Activated T-helper 2 cell treated with anti-CD3 and anti-CD28 coated beads, Interferon-gamma antibody, Interleukin-2, Interleukin-4, amounts not matched to agents 10 μg/mL and 5 μg/mL and 100 μg/mL, durations not matched to agents 14 hours and 24 hours and 36 hours (primary cell): ENCODE measurements around the gene APP. TPM values are rescaled to one million over a fixed set of nuclear protein-coding genes. Genes with fewer than 3 reads are reported as not detected.
"Not testable (repeated sequence)": the region's sequence is repeated elsewhere in the genome, so short reads cannot be mapped to it uniquely, and the experiment has no call there.

Source experiments
- DNase-seq: peaks from one replicate; pipeline ENCODE4 v3.0.0; 2021; ENCODE audit warnings: low spot score
- H3K27ac Mint-ChIP-seq: one replicate; pipeline ENCODE4 v1.8.0; 2021; ENCODE audit warnings: mixed read lengths
- H3K27me3 Mint-ChIP-seq: one replicate; pipeline ENCODE4 v1.8.0; 2021; ENCODE audit warnings: low read depth, mixed read lengths
- H3K36me3 Mint-ChIP-seq: one replicate; pipeline ENCODE4 v1.8.0; 2021; ENCODE audit warnings: low read depth, mixed read lengths
- H3K4me1 Mint-ChIP-seq: one replicate; pipeline ENCODE4 v1.8.0; 2021; ENCODE audit warnings: low read depth, mixed read lengths
- H3K4me3 Mint-ChIP-seq: one replicate; pipeline ENCODE4 v1.8.0; 2021; ENCODE audit warnings: low read depth, mild to moderate bottlenecking, moderate library complexity, mixed read lengths
- H3K9me3 Mint-ChIP-seq: one replicate; pipeline ENCODE4 v1.8.0; 2021; ENCODE audit warnings: mixed read lengths
- intact Hi-C: fragments of 100-400 bp; cut with micrococcal nuclease; formaldehyde crosslinking; loops from one replicate; pipeline ENCODE4 v1.15.1; 2023
- total RNA-seq: library from RNA; stranded (reverse); gene quantifications from 2 replicates; pipeline ENCODE4 v1.2.3, GENCODE V29; 2022

APP gene
- total RNA-seq, 1 donor from 2014 or later = 86.5 TPM

DNA sequence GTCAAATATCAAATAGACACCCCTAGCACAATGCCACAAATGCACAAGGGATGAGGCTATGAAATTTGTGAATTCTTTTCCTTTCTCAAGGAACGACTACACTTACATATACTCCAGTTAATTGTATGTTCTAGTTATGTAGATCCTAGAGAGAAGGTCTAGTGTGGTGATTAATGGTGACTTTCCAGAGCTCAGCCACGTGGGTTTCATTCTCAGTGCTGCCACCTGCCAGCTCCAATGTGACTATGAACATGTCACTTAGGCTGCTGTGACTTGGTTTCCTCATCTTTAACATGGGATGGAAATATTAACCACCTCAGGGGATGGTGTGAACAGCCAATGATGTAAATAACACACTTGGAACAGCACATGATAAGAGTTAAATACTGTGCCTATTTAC is 138.3 kb downstream of the APP start:
- H3K27ac Mint-ChIP-seq = no peak overlapping the region
- intact Hi-C loops = loop anchor here (10.0 kb wide), 1 partner anchor 147 kb away; no protein-coding TSS in a partner anchor

DNA sequence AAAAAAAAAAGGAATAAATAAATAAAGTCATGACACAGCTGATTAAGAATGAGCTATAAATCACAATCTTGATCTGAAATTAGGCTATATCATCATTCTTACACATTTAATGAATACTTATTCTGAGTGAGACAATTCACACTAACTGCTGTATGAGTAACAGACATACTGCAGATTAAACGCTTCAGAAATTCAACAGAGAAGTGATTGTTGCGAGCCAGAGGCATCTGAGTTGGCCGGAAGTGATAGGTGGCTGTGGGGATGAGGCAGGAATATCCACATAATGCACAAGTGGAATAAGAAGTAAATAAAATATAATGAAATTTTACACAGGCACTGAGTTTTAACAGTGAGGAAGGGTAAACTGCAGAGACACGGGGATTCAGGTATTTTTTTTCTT is 142.4 kb downstream of the APP start:
- no peaks in the 10 kb centered on the region for H3K36me3 Mint-ChIP-seq
- intact Hi-C loops = no loop called here
- no peaks in the 10 kb centered on the region for H3K27me3 Mint-ChIP-seq
- no peaks in the 10 kb centered on the region for H3K9me3 Mint-ChIP-seq
- H3K27ac Mint-ChIP-seq = no peak overlapping the region
- no peak overlapping the region for H3K4me3 Mint-ChIP-seq
- DNase-seq = no peak
- no peaks in the 10 kb centered on the region for H3K4me1 Mint-ChIP-seq

More for the DNA sequence above, 138.3 kb downstream of the APP start:
- Mint-ChIP-seq H3K36me3 (no peaks in the 10 kb centered on the region), H3K27me3 (no peaks in the 10 kb centered on the region), H3K9me3 (no peaks in the 10 kb centered on the region), H3K4me1 (peaks cover 14% of the 10 kb centered on the region), H3K4me3 (no peak overlapping the region)
- DNase-seq = no peak

DNA sequence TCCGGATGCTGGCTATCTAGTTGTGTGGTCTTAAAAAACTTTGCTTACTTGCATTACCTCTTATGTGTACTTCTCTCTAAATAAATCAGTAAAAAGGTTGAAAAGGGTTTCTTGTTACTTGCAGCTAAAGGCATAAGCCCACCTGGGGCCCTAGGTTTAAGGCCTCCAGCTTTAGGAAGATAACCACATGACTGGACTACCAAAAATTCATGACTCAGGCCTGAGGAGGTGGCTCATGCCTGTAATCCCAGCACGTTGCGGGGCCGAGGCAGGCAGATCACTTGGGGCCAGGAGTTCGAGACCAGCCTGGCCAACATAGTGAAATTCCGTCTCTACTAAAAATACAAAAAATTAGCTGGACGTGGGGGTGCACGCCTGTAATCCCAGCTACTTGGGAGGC is 142.9 kb downstream of the APP start:
- Mint-ChIP-seq H3K4me1 (no peaks in the 10 kb centered on the region), H3K4me3 (no peak overlapping the region)
- intact Hi-C loops = no loop called here

DNA sequence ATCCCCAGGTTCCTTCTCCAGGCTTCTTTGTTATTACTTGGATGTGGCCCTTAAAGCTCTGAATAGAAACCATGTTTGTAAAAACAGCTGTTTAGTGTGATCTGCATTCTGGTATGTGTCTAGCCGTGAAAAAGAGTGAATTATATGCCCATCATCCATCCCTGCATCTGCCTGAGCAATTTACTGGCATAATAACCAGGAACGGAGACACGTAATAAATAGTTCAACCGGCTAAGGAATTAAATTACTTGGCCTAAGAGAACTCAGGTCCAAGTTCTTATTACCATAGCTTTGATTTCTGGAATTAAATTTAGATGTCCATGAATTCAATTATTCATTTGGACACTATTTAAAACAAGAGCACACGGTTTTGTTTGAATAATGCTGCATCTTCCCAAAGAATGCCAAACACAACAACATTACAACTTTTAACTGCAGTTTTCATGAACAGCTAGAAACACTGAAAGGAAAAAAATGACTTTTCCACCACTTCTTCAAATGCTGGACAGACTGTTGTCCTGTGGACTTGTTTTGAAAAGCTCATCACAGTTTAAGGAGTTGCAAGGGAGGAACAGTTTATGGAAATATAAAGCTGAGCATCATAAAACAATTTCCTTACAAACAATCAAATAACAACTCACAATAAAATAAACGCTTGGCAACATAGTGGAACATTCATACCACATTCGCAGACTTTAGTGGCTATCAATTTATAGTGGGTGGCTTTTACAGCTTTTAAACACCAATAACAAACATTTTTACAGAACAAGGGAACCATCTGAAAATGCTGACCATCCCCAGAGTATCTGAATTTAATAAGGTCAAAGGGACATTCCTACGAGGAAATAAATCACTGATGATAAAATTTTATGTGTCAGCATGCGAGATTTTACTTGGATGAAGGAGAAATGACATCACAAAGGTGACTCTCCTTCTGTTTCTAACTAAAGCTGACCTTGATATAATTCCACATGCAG is 144.7 kb downstream of the APP start:
- H3K27me3 Mint-ChIP-seq = no peaks in the 10 kb centered on the region
- intact Hi-C loops = no loop called here
- H3K27ac Mint-ChIP-seq = no peak overlapping the region
- H3K36me3 Mint-ChIP-seq = peaks cover 9% of the 10 kb centered on the region
- H3K9me3 Mint-ChIP-seq = no peaks in the 10 kb centered on the region
- H3K4me3 Mint-ChIP-seq = no peak overlapping the region
- H3K4me1 Mint-ChIP-seq = no peaks in the 10 kb centered on the region
- no peak for DNase-seq

More for the DNA sequence above, 142.9 kb downstream of the APP start:
- Mint-ChIP-seq H3K36me3 (no peaks in the 10 kb centered on the region), H3K27me3 (no peaks in the 10 kb centered on the region), H3K27ac (no peak overlapping the region), H3K9me3 (no peaks in the 10 kb centered on the region)
- no peak for DNase-seq

DNA sequence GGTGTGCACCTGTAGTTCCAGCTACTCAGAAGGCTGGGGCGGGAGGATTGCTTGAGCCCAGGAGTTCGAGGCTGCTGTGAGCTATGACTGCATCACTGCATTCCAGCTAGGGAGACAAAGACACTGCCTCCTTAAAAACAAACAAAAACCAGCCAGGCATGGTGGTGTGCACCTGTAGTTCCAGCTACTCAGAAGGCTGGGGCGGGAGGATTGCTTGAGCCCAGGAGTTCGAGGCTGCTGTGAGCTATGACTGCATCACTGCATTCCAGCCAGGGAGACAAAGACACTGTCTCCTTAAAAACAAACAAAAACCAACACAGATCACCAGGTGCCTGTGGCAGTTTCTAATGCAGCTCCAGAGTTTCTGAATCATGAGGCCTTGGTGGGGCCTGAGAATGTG is 147.2 kb downstream of the APP start:
- H3K9me3 Mint-ChIP-seq, H3K4me1 Mint-ChIP-seq, DNase-seq, intact Hi-C loops, H3K27ac Mint-ChIP-seq, H3K4me3 Mint-ChIP-seq, H3K27me3 Mint-ChIP-seq, H3K36me3 Mint-ChIP-seq: not testable (repeated sequence)

DNA sequence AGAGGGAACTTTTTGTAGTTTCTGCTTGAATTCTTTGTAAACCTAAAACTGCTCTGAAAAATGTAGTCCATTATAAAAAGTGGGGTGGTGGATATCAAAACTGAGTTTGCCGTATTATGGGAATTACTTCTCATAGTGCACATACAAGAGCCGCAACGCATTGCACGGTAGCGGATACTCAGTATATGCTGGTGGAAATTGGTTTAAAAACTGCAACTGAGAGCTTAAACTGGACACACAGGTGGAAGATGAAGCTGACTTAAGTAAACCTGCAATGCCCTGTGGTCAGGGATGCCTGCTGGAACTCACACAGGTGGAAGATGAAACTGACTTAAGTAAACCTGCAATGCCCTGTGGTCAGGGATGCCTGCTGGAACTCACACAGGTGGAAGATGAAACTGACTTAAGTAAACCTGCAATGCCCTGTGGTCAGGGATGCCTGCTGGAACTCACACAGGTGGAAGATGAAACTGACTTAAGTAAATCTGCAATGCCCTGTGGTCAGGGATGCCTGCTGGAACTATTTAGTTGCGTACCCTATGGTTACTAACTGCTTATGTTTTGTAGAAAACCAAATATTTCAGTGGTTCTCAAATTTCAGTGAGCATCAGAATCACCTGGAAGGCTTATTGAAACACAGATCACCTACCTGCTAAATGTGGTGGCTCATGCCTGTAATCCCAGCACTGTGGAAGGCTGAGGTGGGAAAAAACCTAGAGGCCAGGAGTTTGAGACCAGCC is 147.8 kb downstream of the APP start:
- H3K36me3 Mint-ChIP-seq, H3K4me1 Mint-ChIP-seq, H3K27ac Mint-ChIP-seq: not testable (repeated sequence)

DNA sequence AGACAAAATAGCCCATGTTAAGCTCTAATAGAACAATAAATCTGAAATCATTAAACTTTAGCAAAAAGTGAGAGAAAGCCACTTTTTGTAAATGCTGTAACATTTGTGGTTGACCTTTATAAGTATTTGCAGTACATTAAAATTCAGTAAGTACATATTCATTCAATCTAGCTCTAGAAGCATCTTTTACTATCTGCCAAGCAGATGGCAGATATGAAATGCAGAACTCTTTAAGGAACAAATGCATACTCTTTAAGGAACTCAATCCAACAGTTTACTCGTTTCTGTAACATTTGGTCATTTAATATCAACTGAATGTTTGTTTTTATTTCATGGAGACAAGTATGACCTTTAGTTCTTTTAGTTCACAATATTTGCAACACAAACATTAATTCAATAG is 150.1 kb downstream of the APP start:
- Mint-ChIP-seq H3K27me3 (no peaks in the 10 kb centered on the region), H3K4me1 (no peaks in the 10 kb centered on the region), H3K4me3 (no peak overlapping the region), H3K36me3 (peaks cover 9% of the 10 kb centered on the region), H3K27ac (no peak overlapping the region), H3K9me3 (no peaks in the 10 kb centered on the region)
- intact Hi-C loops = no loop called here
- DNase-seq = no peak

More for the DNA sequence above, 147.8 kb downstream of the APP start:
- DNase-seq, H3K4me3 Mint-ChIP-seq, H3K27me3 Mint-ChIP-seq, intact Hi-C loops, H3K9me3 Mint-ChIP-seq: not testable (repeated sequence)

GRCh38 chr21:26020081-26020480 is 150.5 kb downstream of the APP start:
- no peak for DNase-seq

DNA sequence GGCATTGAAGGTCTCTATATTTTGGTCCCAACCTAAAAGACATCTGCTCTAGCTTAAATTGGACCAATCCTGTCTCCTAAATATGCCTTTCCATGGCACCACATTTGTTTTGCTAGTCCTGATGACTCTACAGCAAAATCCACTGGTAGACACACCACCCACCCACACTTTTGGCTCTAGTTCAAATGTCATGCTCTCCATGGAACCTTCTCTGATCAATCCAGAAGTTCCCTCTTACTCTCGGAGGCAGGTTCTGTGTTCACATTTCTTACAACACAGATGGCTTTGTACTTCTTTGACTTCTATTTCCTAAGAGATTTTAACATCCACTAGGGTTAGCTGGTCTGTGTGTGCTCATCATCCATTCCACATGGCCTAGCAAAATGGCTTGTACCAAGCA is 151.3 kb downstream of the APP start:
- Mint-ChIP-seq H3K27ac (no peak overlapping the region), H3K4me1 (no peaks in the 10 kb centered on the region), H3K4me3 (no peak overlapping the region), H3K9me3 (no peaks in the 10 kb centered on the region), H3K36me3 (peaks cover 9% of the 10 kb centered on the region), H3K27me3 (no peaks in the 10 kb centered on the region)
- intact Hi-C loops = no loop called here
- DNase-seq = no peak

More at GRCh38 chr21:26020081-26020480, 150.5 kb downstream of the APP start:
- intact Hi-C loops = no loop called here
- H3K36me3 Mint-ChIP-seq = peaks cover 9% of the 10 kb centered on the region
- no peak overlapping the region for H3K27ac Mint-ChIP-seq
- H3K4me3 Mint-ChIP-seq = no peak overlapping the region
- H3K4me1 Mint-ChIP-seq = no peaks in the 10 kb centered on the region
- no peaks in the 10 kb centered on the region for H3K9me3 Mint-ChIP-seq
- H3K27me3 Mint-ChIP-seq = no peaks in the 10 kb centered on the region

- H3K27me3 Mint-ChIP-seq = no peaks in the 10 kb centered on the region
- H3K27ac Mint-ChIP-seq = no peak overlapping the region
Observed at GRCh38 chr21:26013970-26014369, 156.6 kb downstream of the APP start.

GRCh38 chr21:26012482-26012881 is 158.1 kb downstream of the APP start:
- H3K36me3 Mint-ChIP-seq, H3K9me3 Mint-ChIP-seq, DNase-seq, intact Hi-C loops, H3K27ac Mint-ChIP-seq, H3K4me1 Mint-ChIP-seq, H3K4me3 Mint-ChIP-seq, H3K27me3 Mint-ChIP-seq: not testable (repeated sequence)

More at GRCh38 chr21:26013970-26014369, 156.6 kb downstream of the APP start:
- H3K9me3 Mint-ChIP-seq = no peaks in the 10 kb centered on the region
- H3K36me3 Mint-ChIP-seq = no peaks in the 10 kb centered on the region
- peaks cover 2% of the 10 kb centered on the region for H3K4me1 Mint-ChIP-seq
- no peak overlapping the region for H3K4me3 Mint-ChIP-seq
- intact Hi-C loops = no loop called here
- no peak for DNase-seq

- no peak for DNase-seq
- Mint-ChIP-seq H3K4me3 (no peak overlapping the region), H3K4me1 (peaks cover 5% of the 10 kb centered on the region), H3K36me3 (no peaks in the 10 kb centered on the region), H3K9me3 (no peaks in the 10 kb centered on the region), H3K27ac (no peak overlapping the region), H3K27me3 (no peaks in the 10 kb centered on the region)
- intact Hi-C loops = no loop called here
Observed at GRCh38 chr21:26011292-26011940, 159.2 kb downstream of the APP start.
